ENCODE data around the gene FOXA2. TPM values are rescaled to one million over a fixed set of nuclear protein-coding genes. Genes with fewer than 3 reads are reported as not detected.

The FOXA2 gene
- 0.19 and 0.21 TPM in 2 replicates for total RNA-seq (2011; cell fraction: chromatin; rRNA removed; ENCODE audit: low replicate concordance)
- 0.17 and 0.39 TPM in 2 replicates for total RNA-seq (2011; cell fraction: nucleolus; rRNA removed)
- total RNA-seq (2011; cell fraction: nucleoplasm; rRNA removed) = 0.23 TPM in 1 of 2 replicates, not detected in the other
- total RNA-seq (2014; rRNA removed) (0.69 and 0.82 TPM in 2 replicates), total RNA-seq (2014; rRNA removed; fragmentation: Illumina TruSeq; extraction: Trizol) (0.22 and 0.35 TPM in 2 replicates), total RNA-seq (2015; rRNA removed; fragmentation: Illumina TruSeq; extraction: Trizol) (0.25 and 0.38 TPM in 2 replicates), total RNA-seq (2021) (1.0 and 1.5 TPM in 2 replicates), polyA plus RNA-seq (2011; rRNA removed) (0.03 and 0.10 TPM in 2 replicates), polyA plus RNA-seq (2014; fragmentation: Illumina TruSeq; extraction: Trizol) (0.56 and 0.66 TPM in 2 replicates), polyA plus RNA-seq (2014; fragmentation: Nextera tagmentation; extraction: Ambion mirVana) (under 1 TPM; 0.14 to 0.15 TPM), polyA plus RNA-seq (2014; rRNA removed) (0.54 and 0.80 TPM in 2 replicates), polyA minus RNA-seq (2011; rRNA and poly(A)+ RNA removed) (not detected in 2 replicates), Bru-seq, nascent RNA (percentile 43 among the genes with signal in this experiment), BruChase-seq, experiment 1, labeled RNA remaining after a 2-hour chase (percentile 39 among the genes with signal in this experiment), BruChase-seq, experiment 2, labeled RNA remaining after a 6-hour chase (percentile 44 among the genes with signal in this experiment)
- 0.42 TPM in 1 of 2 replicates, not detected in the other for polyA plus RNA-seq (2011; cell fraction: cytosol; rRNA removed)
- 0.08 and 1.4 TPM in 2 replicates for polyA plus RNA-seq (2011; cell fraction: nucleus; rRNA removed)
- 1.7 and 4.1 TPM in 2 replicates for polyA plus RNA-seq (2012)
- polyA minus RNA-seq (2011; cell fraction: cytosol; rRNA and poly(A)+ RNA removed) = 0.57 TPM in 1 of 2 replicates, not detected in the other
- 0.27 TPM in 1 of 2 replicates, not detected in the other for polyA minus RNA-seq (2011; cell fraction: nucleus; rRNA and poly(A)+ RNA removed)
- long read RNA-seq, experiment 1, partial matches to known transcripts = 1 of 1 reads
- long read RNA-seq, experiment 1, other reads (novel, unspliced or antisense) = 0 of 1 reads
- long read RNA-seq, experiment 2, partial matches to known transcripts = 0 of 1 reads
- long read RNA-seq, experiment 2, other reads (novel, unspliced or antisense) = 1 of 1 reads
- long read RNA-seq, experiment 3 = 0 reads

GRCh38 chr20:22584522-22584921, at the start of gene FOXA2:
TSS of gene FOXA2 (minus strand) at chr20:22584572. CDS start at chr20:22584278, 294 bp downstream.
- Histone ChIP-seq H3K9ac (ENCODE audit: insufficient read depth in 1 of 2, low read depth in 2 of 2, low read length in 2 of 2) (peak within 1 kb of the TSS in 1 of 2 experiments; percentile 76; a peak in 1 of 4 replicates), H3K27me3 (ENCODE audit: control insufficient read depth in 2 of 2, insufficient read depth in 2 of 2, low read length in 2 of 2) (no peaks in the 10 kb centered on the region; a peak in 2 of 5 replicates), H3K27ac (ENCODE audit: extremely low read depth, low read depth, low read length) (no peak within 1 kb of the TSS), H3K9me1 (ENCODE audit: control insufficient read depth, insufficient read depth, low read length) (no peaks in the 10 kb centered on the region), H3K9me3 (replicated peaks; ENCODE audit: control insufficient read depth, insufficient read depth, low read depth, low read length) (no peaks in the 10 kb centered on the region), H4K20me1 (replicated peaks; ENCODE audit: control insufficient read depth, insufficient read depth, low read length) (no peaks in the 10 kb centered on the region), H3K4me1 (replicated peaks in 1 of 2; ENCODE audit: control insufficient read depth in 2 of 2, insufficient read depth in 2 of 2, low read length in 2 of 2) (peaks cover 0 to 30% of the 10 kb centered on the region in 2 experiments; a peak in 2 of 5 replicates), H2AFZ (ENCODE audit: low read depth, low read length) (no peak within 1 kb of the TSS; the same call in 1 of the 2 replicates), H3K4me3 (peak within 1 kb of the TSS; percentile 33), H3K4me2 (ENCODE audit: insufficient read depth, low read length) (peak within 1 kb of the TSS; percentile 55; the same call in 1 of the 2 replicates), H3K36me3 (ENCODE audit: control insufficient read depth, insufficient read depth, low read length) (no peaks in the 10 kb centered on the region), H3K79me2 (ENCODE audit: control insufficient read depth, insufficient read depth, low read length) (no peaks in the 10 kb centered on the region; the same call in 2 of the 3 replicates)
- FAIRE-seq (no peak), ATAC-seq (peak; percentile 62), DNase-seq (ENCODE audit: extremely low read depth in 1 of 4, low spot score in 3 of 4) (peak in 3 of 4 experiments; percentile 12 to 48 (median 38))
- WGBS (ENCODE audit: insufficient coverage, low coverage, missing lambda C conversion rate) = no CpG with 5 or more reads among the region's 42 CpGs
- in situ Hi-C loops (cut with MboI) (no loop called here), intact Hi-C loops (cut with micrococcal nuclease) (loop anchor here (10.0 kb wide), 2 partner anchors 60 to 130 kb away; no protein-coding TSS in a partner anchor)
- ChIA-PET CTCF (ENCODE audit: low intra/inter-chr PET ratio) (interaction anchor here (3.6 kb wide), 1 partner anchor 245 kb away, joined by 20 read pairs; no protein-coding TSS in a partner anchor), POLR2A (interaction anchor here (0.6 kb wide), 1 partner anchor 182 kb away, joined by 3 read pairs; no protein-coding TSS in a partner anchor)
- no TSS peak for BruUV-seq (replicated peaks)
- peak; percentile 5; the same call in 1 of the 2 replicates for TF ChIP-seq POLR2G (IDR thresholded peaks at IDR 0.05; ENCODE audit: low read depth, low read length)
- peak; percentile 74 for TF ChIP-seq ZNF740 (CRISPR knock-in tag; IDR thresholded peaks at IDR 0.05)
- TF ChIP-seq ZNF740 (tag; IDR thresholded peaks at IDR 0.05) = no peak
- TF ChIP-seq ZNF263 (CRISPR knock-in tag; IDR thresholded peaks at IDR 0.05; ENCODE audit: borderline replicate concordance) = peak; percentile 88
- TF ChIP-seq JUNB (CRISPR knock-in tag; conservative IDR thresholded peaks at IDR 0.05) = no peak

Measured in K562 (cell line).